H9 (cell line): ENCODE measurements around the gene TLX2. TPM values are rescaled to one million over a fixed set of nuclear protein-coding genes. Genes with fewer than 3 reads are reported as not detected.

ENCODE experiments used
- DNase-seq: peaks from one replicate; pipeline ENCODE4 v3.0.0-alpha.2; 2017
- H2AFZ ChIP-seq: one replicate; pipeline ENCODE4 v1.6.1; 2013; ENCODE audit warnings: mild to moderate bottlenecking, low read length, control low read depth, moderate library complexity
- H2AK5ac ChIP-seq: 2 replicates; pipeline ENCODE4 v1.6.1; 2013; ENCODE audit warnings: low read length, control low read depth, mixed read lengths; ENCODE audit not compliant: insufficient read length
- H2BK120ac ChIP-seq: one replicate; pipeline ENCODE4 v1.6.1; 2013; ENCODE audit warnings: low read depth, mild to moderate bottlenecking, low read length, control low read depth, inconsistent platforms; ENCODE audit not compliant: poor library complexity, severe bottlenecking
- H2BK12ac ChIP-seq: 2 replicates; pipeline ENCODE4 v1.6.1; 2013; ENCODE audit warnings: low read length, control low read depth, mixed read lengths, low read depth; ENCODE audit not compliant: insufficient read length
- H2BK15ac ChIP-seq: 2 replicates; pipeline ENCODE4 v1.6.1; 2013; ENCODE audit warnings: low read depth, low read length, control low read depth
- H2BK20ac ChIP-seq: one replicate; pipeline ENCODE4 v1.6.1; 2013; ENCODE audit warnings: low read depth, mild to moderate bottlenecking, low read length, control low read depth, inconsistent platforms; ENCODE audit not compliant: poor library complexity, severe bottlenecking
- H2BK5ac ChIP-seq: 2 replicates; pipeline ENCODE4 v1.6.1; 2013; ENCODE audit warnings: low read length, control low read depth, mixed read lengths; ENCODE audit not compliant: insufficient read length
- H3K14ac ChIP-seq: 2 replicates; pipeline ENCODE4 v1.6.1; 2013; ENCODE audit warnings: low read length, control low read depth; ENCODE audit not compliant: insufficient read depth
- H3K18ac ChIP-seq: 2 replicates; pipeline ENCODE4 v1.6.1; 2013; ENCODE audit warnings: low read depth, mild to moderate bottlenecking, mixed read lengths, low read length, control low read depth; ENCODE audit not compliant: insufficient read length
- H3K23ac ChIP-seq: 2 replicates; pipeline ENCODE4 v1.6.1; 2013; ENCODE audit warnings: low read length, control low read depth, mixed read lengths, low read depth; ENCODE audit not compliant: insufficient read length
- H3K23me2 ChIP-seq: 2 replicates; pipeline ENCODE4 v1.6.1; 2013; ENCODE audit warnings: low read depth, mild to moderate bottlenecking, mixed read lengths, low read length, control low read depth; ENCODE audit not compliant: insufficient read length, poor library complexity, severe bottlenecking
- H3K27ac ChIP-seq: 2 replicates; pipeline ENCODE4 v1.5.1; 2013; ENCODE audit warnings: low read length, control low read depth, mixed read lengths, low read depth; ENCODE audit not compliant: insufficient read length
- H3K27me3 ChIP-seq: 2 replicates; pipeline ENCODE4 v1.6.1; 2013; ENCODE audit warnings: low read length, control low read depth, inconsistent platforms; ENCODE audit not compliant: insufficient read depth
- H3K4ac ChIP-seq: 2 replicates; pipeline ENCODE4 v1.6.1; 2013; ENCODE audit warnings: low read depth, mild to moderate bottlenecking, control low read depth, inconsistent platforms, low read length, moderate library complexity
- H3K4me1 ChIP-seq: 2 replicates; pipeline ENCODE4 v1.6.1; 2013; ENCODE audit warnings: low read length, control low read depth, inconsistent platforms; ENCODE audit not compliant: insufficient read depth
- H3K4me2 ChIP-seq: 2 replicates; pipeline ENCODE4 v1.6.1; 2013; ENCODE audit warnings: low read length, control low read depth, mixed read lengths; ENCODE audit not compliant: insufficient read length, insufficient read depth
- H3K56ac ChIP-seq: 2 replicates; pipeline ENCODE4 v1.6.1; 2013; ENCODE audit warnings: low read depth, mild to moderate bottlenecking, mixed read lengths, low read length, control low read depth; ENCODE audit not compliant: insufficient read length
- H3K79me1 ChIP-seq: 2 replicates; pipeline ENCODE4 v1.6.1; 2013; ENCODE audit warnings: low read depth, mild to moderate bottlenecking, moderate library complexity, low read length, control low read depth, inconsistent platforms; ENCODE audit not compliant: insufficient read depth, poor library complexity, severe bottlenecking
- H3K79me2 ChIP-seq: 2 replicates; pipeline ENCODE4 v1.6.1; 2013; ENCODE audit warnings: low read length, control low read depth, inconsistent platforms; ENCODE audit not compliant: insufficient read depth
- H3K9ac ChIP-seq: 2 replicates; pipeline ENCODE4 v1.6.1; 2013; ENCODE audit warnings: low read length, control low read depth, mixed read lengths; ENCODE audit not compliant: insufficient read length; ENCODE audit errors: extremely low read depth
- H3K9me3 ChIP-seq: one replicate; pipeline ENCODE4 v1.6.1; 2013; ENCODE audit warnings: low read depth, low read length, inconsistent platforms; ENCODE audit not compliant: control insufficient read depth
- H3T11ph ChIP-seq: one replicate; pipeline ENCODE4 v1.6.1; 2013; ENCODE audit warnings: mild to moderate bottlenecking, low read length, control low read depth, inconsistent platforms
- H4K20me1 ChIP-seq: one replicate; pipeline ENCODE4 v1.6.1; 2013; ENCODE audit not compliant: control insufficient read depth, insufficient read length, insufficient read depth
- H4K5ac ChIP-seq: 2 replicates; pipeline ENCODE4 v1.6.1; 2013; ENCODE audit warnings: low read depth, mild to moderate bottlenecking, mixed read lengths, low read length, control low read depth; ENCODE audit not compliant: insufficient read length
- H4K8ac ChIP-seq: replicated peaks from 2 replicates; pipeline ENCODE4 v1.6.1; 2013; ENCODE audit warnings: low read length, control low read depth, mixed read lengths, low read depth; ENCODE audit not compliant: insufficient read length
- H4K91ac ChIP-seq: 2 replicates; pipeline ENCODE4 v1.6.1; 2013; ENCODE audit warnings: low read depth, mild to moderate bottlenecking, moderate library complexity, mixed read lengths, low read length, control low read depth; ENCODE audit not compliant: insufficient read length
- H3K27ac Mint-ChIP-seq, 3 experiments: 2 replicates in 2 of 3; 3 replicates in 1 of 3; pipeline ENCODE4 v1.8.0; 2020 to 2021; ENCODE audit warnings: mixed read lengths in 3 of 3, mild to moderate bottlenecking in 1 of 3, moderate library complexity in 1 of 3
- H3K27me3 Mint-ChIP-seq: 2 replicates; pipeline ENCODE4 v1.8.0; 2021; ENCODE audit warnings: low read depth, mild to moderate bottlenecking, moderate library complexity, mixed read lengths
- H3K36me3 Mint-ChIP-seq, 3 experiments: 2 replicates in 2 of 3; 3 replicates in 1 of 3; pipeline ENCODE4 v1.8.0; 2020 to 2021; ENCODE audit warnings: low read depth in 3 of 3, mixed read lengths in 3 of 3; ENCODE audit not compliant: insufficient read depth in 1 of 3
- H3K4me1 Mint-ChIP-seq, 2 experiments: 2 replicates each; pipeline ENCODE4 v1.8.0; 2020; ENCODE audit warnings: mixed read lengths in 2 of 2
- H3K4me3 Mint-ChIP-seq, 2 experiments: 2 replicates in 1 of 2; 3 replicates in 1 of 2; pipeline ENCODE4 v1.8.0; 2020 to 2021; ENCODE audit warnings: mild to moderate bottlenecking in 2 of 2, mixed read lengths in 2 of 2, moderate library complexity in 1 of 2
- H3K9me3 Mint-ChIP-seq, 2 experiments: 2 replicates in 1 of 2; 3 replicates in 1 of 2; pipeline ENCODE4 v1.8.0; 2020; ENCODE audit warnings: mild to moderate bottlenecking in 2 of 2, mixed read lengths in 2 of 2, moderate library complexity in 1 of 2
- CTCF ChIP-seq: fragments of 200-600 bp; sonication (generic); conservative IDR thresholded peaks from 3 replicates; pipeline ENCODE4 v1.8.0; 2021; ENCODE audit warnings: antibody characterized with exemption, mild to moderate bottlenecking
- WGBS: extraction: QIAGEN DNeasy Blood & Tissue Kit; methylation state at CpG from one replicate; pipeline ENCODE4 v1.1.7; 2013; ENCODE audit warnings: missing lambda C conversion rate, low lambda C conversion rate, mixed read lengths; ENCODE audit not compliant: insufficient read length; ENCODE audit errors: extremely low coverage; 5-methylcytosine and 5-hydroxymethylcytosine counted together
- total RNA-seq: library from RNA; stranded (reverse); gene quantifications from 2 replicates; pipeline ENCODE4 v1.2.1, GENCODE V29; 2021

Gene TLX2
- total RNA-seq, 1 experiment from 2014 or later = 0.20 TPM

- Histone ChIP-seq H2BK20ac (no peak overlapping the region), H3K23ac (no peak overlapping the region), H3K27me3 (no peaks in the 10 kb centered on the region; the same call in 1 of the 2 replicates), H3K4me2 (no peak overlapping the region), H4K91ac (no peak overlapping the region), H3K14ac (no peak overlapping the region; the same call in 1 of the 2 replicates), H3K4me1 (0 out of 2 replicates have a peak, but pooled peaks cover 5% of the 10 kb centered on the region), H2BK120ac (no peak overlapping the region), H2BK15ac (no peak overlapping the region), H4K5ac (no peak overlapping the region), H3K56ac (no peak overlapping the region), H4K8ac (no peak overlapping the region), H3K23me2 (peaks cover 20% of the 10 kb centered on the region), H3K27ac (no peak overlapping the region), H3K9me3 (no peaks in the 10 kb centered on the region), H3K79me1 (no peaks in the 10 kb centered on the region), H3K9ac (no peak overlapping the region), H2BK12ac (no peak overlapping the region), H3T11ph (no peak overlapping the region), H2BK5ac (no peak overlapping the region), H2AFZ (no peak overlapping the region), H3K18ac (no peak overlapping the region), H3K79me2 (no peaks in the 10 kb centered on the region), H2AK5ac (no peak overlapping the region), H3K4ac (no peak overlapping the region), H4K20me1 (no peaks in the 10 kb centered on the region)
- peaks cover 45% of the 10 kb centered on the region for H3K27me3 Mint-ChIP-seq
- peaks cover 19 to 25% of the 10 kb centered on the region in 2 experiments for H3K4me1 Mint-ChIP-seq
- H3K27ac Mint-ChIP-seq = 0 out of 7 replicates have a peak overlapping the region, but pooled peaks of 1 of the 3 experiments have one; percentile 49
- peaks cover 0 to 16% (median 12%) of the 10 kb centered on the region in 3 experiments; a peak in 4 of 7 replicates for H3K36me3 Mint-ChIP-seq
- H3K4me3 Mint-ChIP-seq = peak overlapping the region in 1 of 2 experiments; percentile 38; a peak in 1 of 5 replicates
- no peak for DNase-seq
- no peaks in the 10 kb centered on the region for H3K9me3 Mint-ChIP-seq
- TF ChIP-seq CTCF = no peak
- no CpG with 5 or more reads among the region's 6 CpGs for WGBS
Observed at GRCh38 chr2:74556831-74557370, 42.7 kb downstream of the TLX2 start.
